Activated gamma-delta T cell treated with anti-CD3 and anti-CD28 coated beads, Interleukin-2, amount 50 U/mL, for 16 hours (primary cell): Measurements from ENCODE around the gene PIK3CB.
A peak's percentile ranks its signal among the peaks of the same experiment; 100 is the strongest.

ENCODE experiments used
- DNase-seq: peaks from one replicate; pipeline ENCODE4 v3.0.0-alpha.2; 2020; ENCODE audit warnings: low read depth

The PIK3CB gene

GRCh38 chr3:138834596-138835396 lies at the start of gene PIK3CB:
Gene PIK3CB (minus strand): TSS chr3:138834928. CDS start chr3:138759343, 75,585 bp downstream.
- peak; percentile 73 for DNase-seq

- no peak for DNase-seq
Observed at GRCh38 chr3:138881233-138881632, 46.5 kb upstream of the PIK3CB start.

GRCh38 chr3:138879541-138880380 lies 45.0 kb upstream of the PIK3CB start:
- no peak for DNase-seq

- DNase-seq = no peak
Observed at GRCh38 chr3:138877226-138877625, 42.5 kb upstream of the PIK3CB start.

GRCh38 chr3:138875754-138876664 lies 41.3 kb upstream of the PIK3CB start:
- no peak for DNase-seq

GRCh38 chr3:138875096-138875753 lies 40.5 kb upstream of the PIK3CB start:
- DNase-seq = no peak

- no peak for DNase-seq
Observed at GRCh38 chr3:138873471-138874278, 38.9 kb upstream of the PIK3CB start.

- DNase-seq = no peak
Observed at GRCh38 chr3:138872632-138873031, 37.9 kb upstream of the PIK3CB start.

- DNase-seq = no peak
Observed at GRCh38 chr3:138867996-138868395, 33.3 kb upstream of the PIK3CB start.

- DNase-seq = no peak
Observed at GRCh38 chr3:138863776-138864113, 29.0 kb upstream of the PIK3CB start.

- no peak for DNase-seq
Observed at GRCh38 chr3:138862924-138863775, 28.4 kb upstream of the PIK3CB start.

GRCh38 chr3:138862531-138862923 lies 27.8 kb upstream of the PIK3CB start:
- DNase-seq = no peak

- no peak for DNase-seq
Observed at GRCh38 chr3:138861798-138862197, 27.1 kb upstream of the PIK3CB start.

- DNase-seq = no peak
Observed at GRCh38 chr3:138856799-138857198, 22.1 kb upstream of the PIK3CB start.

- no peak for DNase-seq
Observed at GRCh38 chr3:138854940-138855339, 20.2 kb upstream of the PIK3CB start.

GRCh38 chr3:138854204-138854603 lies 19.5 kb upstream of the PIK3CB start:
- no peak for DNase-seq

- no peak for DNase-seq
Observed at GRCh38 chr3:138850151-138850550, 15.4 kb upstream of the PIK3CB start.

GRCh38 chr3:138849222-138849940 lies 14.7 kb upstream of the PIK3CB start:
- DNase-seq = no peak

- no peak for DNase-seq
Observed at GRCh38 chr3:138848696-138849095, 14.0 kb upstream of the PIK3CB start.
